Measurements from ENCODE around the gene C6orf62.

- TF ChIP-seq, protein P1, sequence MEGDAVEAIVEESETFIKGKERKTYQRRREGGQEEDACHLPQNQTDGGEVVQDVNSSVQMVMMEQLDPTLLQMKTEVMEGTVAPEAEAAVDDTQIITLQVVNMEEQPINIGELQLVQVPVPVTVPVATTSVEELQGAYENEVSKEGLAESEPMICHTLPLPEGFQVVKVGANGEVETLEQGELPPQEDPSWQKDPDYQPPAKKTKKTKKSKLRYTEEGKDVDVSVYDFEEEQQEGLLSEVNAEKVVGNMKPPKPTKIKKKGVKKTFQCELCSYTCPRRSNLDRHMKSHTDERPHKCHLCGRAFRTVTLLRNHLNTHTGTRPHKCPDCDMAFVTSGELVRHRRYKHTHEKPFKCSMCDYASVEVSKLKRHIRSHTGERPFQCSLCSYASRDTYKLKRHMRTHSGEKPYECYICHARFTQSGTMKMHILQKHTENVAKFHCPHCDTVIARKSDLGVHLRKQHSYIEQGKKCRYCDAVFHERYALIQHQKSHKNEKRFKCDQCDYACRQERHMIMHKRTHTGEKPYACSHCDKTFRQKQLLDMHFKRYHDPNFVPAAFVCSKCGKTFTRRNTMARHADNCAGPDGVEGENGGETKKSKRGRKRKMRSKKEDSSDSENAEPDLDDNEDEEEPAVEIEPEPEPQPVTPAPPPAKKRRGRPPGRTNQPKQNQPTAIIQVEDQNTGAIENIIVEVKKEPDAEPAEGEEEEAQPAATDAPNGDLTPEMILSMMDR (IDR thresholded peaks at IDR 0.05): no peak
- no peak for TF ChIP-seq POLR2A (IDR thresholded peaks at IDR 0.05; ENCODE audit: low read length)
- no peak for TF ChIP-seq EP300 (IDR thresholded peaks at IDR 0.05)
- no peak for TF ChIP-seq MYC (IDR thresholded peaks at IDR 0.05; ENCODE audit: borderline replicate concordance, low read length)
- TF ChIP-seq SMC3 (IDR thresholded peaks at IDR 0.05): no peak
- TF ChIP-seq, protein P2, sequence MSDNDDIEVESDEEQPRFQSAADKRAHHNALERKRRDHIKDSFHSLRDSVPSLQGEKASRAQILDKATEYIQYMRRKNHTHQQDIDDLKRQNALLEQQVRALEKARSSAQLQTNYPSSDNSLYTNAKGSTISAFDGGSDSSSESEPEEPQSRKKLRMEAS (IDR thresholded peaks at IDR 0.05): no peak
- TF ChIP-seq CEBPB (IDR thresholded peaks at IDR 0.05): no peak
- no peak for TF ChIP-seq REST (IDR thresholded peaks at IDR 0.05)
These were observed 30.3 kb upstream of the C6orf62 start for GRCh38 chr6:24749297-24749696.

Data from A549 (cell line).